ENCODE measurements around the gene COPG1.

Gene COPG1

GRCh38 chr3:129295286-129295685 is 45.9 kb downstream of the COPG1 start:
- Mint-ChIP-seq H3K27me3 (no peaks in the 10 kb centered on the region), H3K27ac (ENCODE audit: low read depth) (no peak overlapping the region), H3K4me3 (no peak overlapping the region), H3K36me3 (ENCODE audit: insufficient read depth) (peaks cover 76% of the 10 kb centered on the region), H3K9me3 (no peaks in the 10 kb centered on the region), H3K4me1 (peaks cover 12% of the 10 kb centered on the region)
- DNase-seq (ENCODE audit: low spot score in 2 of 2): no peak
- no peak for ATAC-seq (replicated peaks; ENCODE audit: extremely low read depth, poor library complexity, severe bottlenecking)

- Mint-ChIP-seq H3K4me3 (no peak overlapping the region), H3K4me1 (peaks cover 12% of the 10 kb centered on the region), H3K9me3 (no peaks in the 10 kb centered on the region), H3K27me3 (no peaks in the 10 kb centered on the region), H3K36me3 (ENCODE audit: insufficient read depth) (peaks cover 57% of the 10 kb centered on the region), H3K27ac (ENCODE audit: low read depth) (no peak overlapping the region)
- ATAC-seq (replicated peaks; ENCODE audit: extremely low read depth, poor library complexity, severe bottlenecking) (no peak), DNase-seq (ENCODE audit: low spot score in 2 of 2) (no peak)
These were observed 54.9 kb downstream of the COPG1 start for GRCh38 chr3:129304146-129304961.

- no peak overlapping the region for H3K27ac Mint-ChIP-seq (ENCODE audit: low read depth)
- no peak for ATAC-seq (replicated peaks; ENCODE audit: extremely low read depth, poor library complexity, severe bottlenecking)
- peaks cover 12% of the 10 kb centered on the region for H3K4me1 Mint-ChIP-seq
- H3K27me3 Mint-ChIP-seq: no peaks in the 10 kb centered on the region
- H3K36me3 Mint-ChIP-seq (ENCODE audit: insufficient read depth): peaks cover 52% of the 10 kb centered on the region
- no peak for DNase-seq (ENCODE audit: low spot score in 2 of 2)
- no peaks in the 10 kb centered on the region for H3K9me3 Mint-ChIP-seq
- no peak overlapping the region for H3K4me3 Mint-ChIP-seq
These were observed 55.5 kb downstream of the COPG1 start for GRCh38 chr3:129304962-129305222.

- Mint-ChIP-seq H3K4me3 (no peak overlapping the region), H3K27ac (ENCODE audit: low read depth) (no peak overlapping the region), H3K27me3 (no peaks in the 10 kb centered on the region), H3K36me3 (ENCODE audit: insufficient read depth) (peaks cover 46% of the 10 kb centered on the region), H3K9me3 (no peaks in the 10 kb centered on the region), H3K4me1 (peaks cover 12% of the 10 kb centered on the region)
- ATAC-seq (replicated peaks; ENCODE audit: extremely low read depth, poor library complexity, severe bottlenecking): no peak
- no peak for DNase-seq (ENCODE audit: low spot score in 2 of 2)
These were observed 56.2 kb downstream of the COPG1 start for GRCh38 chr3:129305592-129306091.

GRCh38 chr3:129308636-129309035 is 59.2 kb downstream of the COPG1 start:
- Mint-ChIP-seq H3K36me3 (ENCODE audit: insufficient read depth) (peaks cover 30% of the 10 kb centered on the region), H3K9me3 (no peaks in the 10 kb centered on the region), H3K4me3 (no peak overlapping the region), H3K4me1 (peaks cover 26% of the 10 kb centered on the region), H3K27ac (ENCODE audit: low read depth) (no peak overlapping the region), H3K27me3 (no peaks in the 10 kb centered on the region)
- ATAC-seq (replicated peaks; ENCODE audit: extremely low read depth, poor library complexity, severe bottlenecking): no peak
- DNase-seq (ENCODE audit: low spot score in 2 of 2): no peak

GRCh38 chr3:129310111-129311011 is 61.0 kb downstream of the COPG1 start:
- Mint-ChIP-seq H3K27me3 (no peaks in the 10 kb centered on the region), H3K36me3 (ENCODE audit: insufficient read depth) (peaks cover 27% of the 10 kb centered on the region), H3K27ac (ENCODE audit: low read depth) (peak overlapping the region; percentile 10), H3K4me3 (no peak overlapping the region), H3K9me3 (no peaks in the 10 kb centered on the region), H3K4me1 (peaks cover 29% of the 10 kb centered on the region)
- ATAC-seq (replicated peaks; ENCODE audit: extremely low read depth, poor library complexity, severe bottlenecking): no peak
- DNase-seq (ENCODE audit: low spot score in 2 of 2): no peak

- H3K9me3 Mint-ChIP-seq: no peaks in the 10 kb centered on the region
- H3K36me3 Mint-ChIP-seq (ENCODE audit: insufficient read depth): peaks cover 24% of the 10 kb centered on the region
- DNase-seq (ENCODE audit: low spot score in 2 of 2) (no peak), ATAC-seq (replicated peaks; ENCODE audit: extremely low read depth, poor library complexity, severe bottlenecking) (no peak)
- peak overlapping the region; percentile 93 for H3K27ac Mint-ChIP-seq (ENCODE audit: low read depth)
- H3K4me1 Mint-ChIP-seq: peaks cover 29% of the 10 kb centered on the region
- no peak overlapping the region for H3K4me3 Mint-ChIP-seq
- H3K27me3 Mint-ChIP-seq: no peaks in the 10 kb centered on the region
These were observed 61.9 kb downstream of the COPG1 start for GRCh38 chr3:129311054-129311902.

- no peak for DNase-seq (ENCODE audit: low spot score in 2 of 2)
- peaks cover 24% of the 10 kb centered on the region for H3K36me3 Mint-ChIP-seq (ENCODE audit: insufficient read depth)
- H3K4me1 Mint-ChIP-seq: peaks cover 29% of the 10 kb centered on the region
- no peak for ATAC-seq (replicated peaks; ENCODE audit: extremely low read depth, poor library complexity, severe bottlenecking)
- H3K9me3 Mint-ChIP-seq: no peaks in the 10 kb centered on the region
- peak overlapping the region; percentile 93 for H3K27ac Mint-ChIP-seq (ENCODE audit: low read depth)
- H3K4me3 Mint-ChIP-seq: no peak overlapping the region
- no peaks in the 10 kb centered on the region for H3K27me3 Mint-ChIP-seq
These were observed 62.7 kb downstream of the COPG1 start for GRCh38 chr3:129312021-129312639.

GRCh38 chr3:129312671-129313414 is 63.4 kb downstream of the COPG1 start:
- ATAC-seq (replicated peaks; ENCODE audit: extremely low read depth, poor library complexity, severe bottlenecking): no peak
- peak overlapping the region; percentile 93 for H3K27ac Mint-ChIP-seq (ENCODE audit: low read depth)
- H3K36me3 Mint-ChIP-seq (ENCODE audit: insufficient read depth): peaks cover 24% of the 10 kb centered on the region
- no peaks in the 10 kb centered on the region for H3K27me3 Mint-ChIP-seq
- DNase-seq (ENCODE audit: low spot score in 2 of 2): no peak
- peak overlapping the region; percentile 93 for H3K4me3 Mint-ChIP-seq
- no peaks in the 10 kb centered on the region for H3K9me3 Mint-ChIP-seq
- peaks cover 29% of the 10 kb centered on the region for H3K4me1 Mint-ChIP-seq

- H3K36me3 Mint-ChIP-seq (ENCODE audit: insufficient read depth): peaks cover 24% of the 10 kb centered on the region
- DNase-seq (ENCODE audit: low spot score in 2 of 2): no peak
- H3K4me3 Mint-ChIP-seq: peak overlapping the region; percentile 93
- H3K4me1 Mint-ChIP-seq: peaks cover 29% of the 10 kb centered on the region
- H3K9me3 Mint-ChIP-seq: no peaks in the 10 kb centered on the region
- peak overlapping the region; percentile 93 for H3K27ac Mint-ChIP-seq (ENCODE audit: low read depth)
- no peaks in the 10 kb centered on the region for H3K27me3 Mint-ChIP-seq
- ATAC-seq (replicated peaks; ENCODE audit: extremely low read depth, poor library complexity, severe bottlenecking): no peak
These were observed 63.9 kb downstream of the COPG1 start for GRCh38 chr3:129313415-129313664.

- Mint-ChIP-seq H3K4me3 (peak overlapping the region; percentile 93), H3K36me3 (ENCODE audit: insufficient read depth) (peaks cover 24% of the 10 kb centered on the region)
- DNase-seq (ENCODE audit: low spot score in 2 of 2): no peak
These were observed 64.4 kb downstream of the COPG1 start for GRCh38 chr3:129313665-129314385.

More at GRCh38 chr3:129313665-129314385, 64.4 kb downstream of the COPG1 start:
- Mint-ChIP-seq H3K9me3 (no peaks in the 10 kb centered on the region), H3K4me1 (peaks cover 29% of the 10 kb centered on the region), H3K27ac (ENCODE audit: low read depth) (peak overlapping the region; percentile 93), H3K27me3 (no peaks in the 10 kb centered on the region)
- peak; percentile 9 for ATAC-seq (replicated peaks; ENCODE audit: extremely low read depth, poor library complexity, severe bottlenecking)

Measured in central memory CD8-positive, alpha-beta T cell (primary cell).